HepG2 (cell line): ENCODE results near the gene FRMD4A. TPM values are rescaled to one million over a fixed set of nuclear protein-coding genes. Genes with fewer than 3 reads are reported as not detected.

ENCODE experiments used
- ATAC-seq: fragments of 200-7000 bp; cut with Tn5 transposase; 3 replicates; pipeline ENCODE4 v1.9.1; 2020; ENCODE audit warnings: mild to moderate bottlenecking, moderate library complexity
- BruUV-seq: library from RNA; stranded (reverse); fragments of 400-500 nt; replicated peaks from 2 replicates; lab custom pipeline; 2021; lab: Mats Ljungman, UMichigan
- CTCF ChIA-PET: fragments of 300-600 bp; formaldehyde crosslinking; extraction: SDS; loops from one replicate; lab custom pipeline; 2021; ENCODE audit warnings: low total read pairs, inconsistent platforms, low intra/inter-chr PET ratio; lab: Yijun Ruan, JAX
- POLR2A ChIA-PET: fragments of 350-600 bp; sonication (Branson Sonifier 250); formaldehyde crosslinking; loops from one replicate; lab custom pipeline; 2020; ENCODE audit warnings: antibody characterized with exemption, inconsistent platforms; lab: Yijun Ruan, JAX
- DNase-seq: peaks from one replicate; pipeline ENCODE4 v3.0.0-alpha.2; 2015; ENCODE audit warnings: low spot score
- FAIRE-seq: peaks from 3 replicates; lab custom pipeline; 2011; peaks lifted over from hg19 to GRCh38; lab: Jason Lieb, UNC
- H2AFZ ChIP-seq: one replicate; pipeline ENCODE4 v1.6.1; 2011; ENCODE audit warnings: low read length, inconsistent platforms
- H3K27ac ChIP-seq: fragments of 300-600 bp; 3 replicates; pipeline ENCODE4 v1.8.0; 2011; ENCODE audit warnings: mixed run types, mild to moderate bottlenecking, mixed read lengths, low read length, inconsistent platforms; ENCODE audit not compliant: insufficient read depth; ENCODE audit errors: extremely low read length
- H3K27me3 ChIP-seq, 2 experiments: fragments of 200-600 bp in 1 of 2; 2 replicates in 1 of 2; 3 replicates in 1 of 2; pipeline versions ENCODE4 v1.6.0 to v1.8.0; 2011; ENCODE audit warnings: low read length in 2 of 2, mild to moderate bottlenecking in 2 of 2, moderate library complexity in 2 of 2, inconsistent platforms in 1 of 2; ENCODE audit not compliant: insufficient read depth in 2 of 2, control insufficient read depth in 1 of 2
- H3K36me3 ChIP-seq, 2 experiments: fragments of 200-600 bp in 1 of 2; replicated peaks in 1 of 2; 2 replicates in 1 of 2; 3 replicates in 1 of 2; pipeline versions ENCODE4 v1.5.1 to v1.8.0; 2011; ENCODE audit warnings: low read length in 2 of 2, inconsistent platforms in 1 of 2; ENCODE audit not compliant: insufficient read depth in 2 of 2, control insufficient read depth in 1 of 2
- H3K4me1 ChIP-seq: 2 replicates; pipeline ENCODE4 v1.5.1; 2012; ENCODE audit warnings: low read length, inconsistent platforms; ENCODE audit not compliant: insufficient read depth
- H3K4me2 ChIP-seq: 2 replicates; pipeline ENCODE4 v1.6.0; 2011; ENCODE audit warnings: low read depth, low read length, inconsistent platforms
- H3K4me3 ChIP-seq, 3 experiments: fragments of 200-600 bp in 1 of 3; sonication (generic), shearing (Covaris generic) in 1 of 3; replicated peaks in 1 of 3; 2 replicates each; pipeline ENCODE4 v1.5.1; 2011 to 2016; ENCODE audit warnings: low read length in 3 of 3, inconsistent platforms in 2 of 3, low read depth in 2 of 3, mild to moderate bottlenecking in 2 of 3, control low read depth in 1 of 3, mixed read lengths in 1 of 3; ENCODE audit not compliant: insufficient read depth in 1 of 3
- H3K79me2 ChIP-seq: one replicate; pipeline ENCODE4 v1.6.1; 2011; ENCODE audit warnings: low read length, inconsistent platforms; ENCODE audit not compliant: insufficient read depth
- H3K9ac ChIP-seq: 2 replicates; pipeline ENCODE4 v1.6.0; 2011; ENCODE audit warnings: mild to moderate bottlenecking, low read depth, low read length, inconsistent platforms; ENCODE audit not compliant: insufficient read depth
- H3K9me3 ChIP-seq: 2 replicates; pipeline ENCODE4 v1.5.1; 2012; ENCODE audit warnings: mild to moderate bottlenecking, low read length
- H4K20me1 ChIP-seq: 2 replicates; pipeline ENCODE4 v1.6.0; 2011; ENCODE audit warnings: inconsistent platforms, mild to moderate bottlenecking, low read length, moderate library complexity; ENCODE audit not compliant: insufficient read depth
- ARID3A ChIP-seq: IDR thresholded peaks from 2 replicates; pipeline ENCODE4 v1.6.1; 2012; ENCODE audit warnings: low read depth, low read length, improper control_type of control experiment
- ARNTL ChIP-seq: sonication (generic); formaldehyde crosslinking; IDR thresholded peaks from 2 replicates; pipeline ENCODE4 v1.4.0; 2020; ENCODE audit warnings: mild to moderate bottlenecking, missing genetic modification reagents
- ATM ChIP-seq: fragments of 450-650 bp; IDR thresholded peaks from 2 replicates; pipeline ENCODE4 v1.7.1; 2017; ENCODE audit warnings: mild to moderate bottlenecking, borderline replicate concordance
- HOXA3 ChIP-seq: sonication (generic); formaldehyde crosslinking; IDR thresholded peaks from 2 replicates; pipeline ENCODE4 v1.5.0; 2020; ENCODE audit warnings: missing genetic modification reagents
- KDM2A ChIP-seq: sonication (generic); formaldehyde crosslinking; IDR thresholded peaks from 2 replicates; pipeline ENCODE4 v1.4.0; 2020; ENCODE audit warnings: low read depth, missing genetic modification reagents, borderline replicate concordance
- REPIN1 ChIP-seq: sonication (generic); formaldehyde crosslinking; IDR thresholded peaks from 2 replicates; pipeline ENCODE4 v1.8.0; 2022; ENCODE audit warnings: missing genetic modification reagents, low read depth, mild to moderate bottlenecking, borderline replicate concordance
- REST ChIP-seq, 2 experiments: IDR thresholded peaks; 2 replicates each; pipeline ENCODE4 v1.6.1; 2011 to 2012; ENCODE audit warnings: low read length in 2 of 2, borderline replicate concordance in 1 of 2, low read depth in 1 of 2, mild to moderate bottlenecking in 1 of 2, moderate library complexity in 1 of 2
- ZFAT ChIP-seq: sonication (generic); formaldehyde crosslinking; conservative IDR thresholded peaks from 2 replicates; pipeline ENCODE4 v1.8.1; 2023; ENCODE audit warnings: missing genetic modification reagents, inconsistent platforms
- ZGPAT ChIP-seq: IDR thresholded peaks from 2 replicates; pipeline ENCODE4 v1.6.1; 2016; ENCODE audit warnings: mild to moderate bottlenecking
- WGBS: methylation state at CpG from one replicate; pipeline ENCODE4 v1.1.6; 2017; ENCODE audit warnings: low lambda C conversion rate; 5-methylcytosine and 5-hydroxymethylcytosine counted together
- in situ Hi-C: cut with HindIII; loops from 2 replicates; pipeline ENCODE4 v1.10.0; 2017; ENCODE audit warnings: low pct_unique_long_range_greater_than_20kb; ENCODE audit not compliant: extremely low pct_ligation_motif_present
- intact Hi-C: fragments of 100-400 bp; cut with micrococcal nuclease; formaldehyde crosslinking; loops from one replicate; pipeline ENCODE4 v1.10.0; 2022; ENCODE audit not compliant: unreplicated experiment
- polyA plus RNA-seq, 8 experiments: library from polyadenylated mRNA; depleted of rRNA in 3 of 8; stranded (reverse) in 7 of 8; unstranded in 1 of 8; fragments of >200 nt; fragmentation: Illumina TruSeq in 4 of 8; extraction: Trizol in 4 of 8; gene quantifications; 2 replicates each; pipeline versions ENCODE4 v1.2.1 to v1.2.3, GENCODE V29; 2011 to 2016; ENCODE audit warnings: low read depth in 4 of 8, missing spikeins in 1 of 8, mixed read lengths in 1 of 8; ENCODE audit not compliant: insufficient read depth in 1 of 8
- total RNA-seq, 5 experiments: library from RNA; depleted of rRNA; stranded (reverse); fragments of >200 nt; fragmentation: Illumina TruSeq; extraction: Trizol; gene quantifications; 2 replicates each; pipeline ENCODE4 v1.2.3, GENCODE V29; 2016; ENCODE audit warnings: low read depth in 1 of 5

FRMD4A gene
- total and polyA plus RNA-seq, 2 of the 13 experiments (the other 11 are each of a cell fraction or from before 2014, with no cell fraction given), result 0.09 to 0.26 TPM

- no peak for TF ChIP-seq REPIN1 (CRISPR knock-in tag)
- TF ChIP-seq KDM2A, result no peak
- TF ChIP-seq ZGPAT (CRISPR knock-in tag), result no peak
- no peak for TF ChIP-seq ARID3A
Observed at GRCh38 chr10:13698217-13698616, 632.5 kb downstream of the FRMD4A start (continued).

- Histone ChIP-seq H3K4me1 (peaks cover 7% of the 10 kb centered on the region; the same call in 1 of the 2 replicates), H3K9me3 (no peaks in the 10 kb centered on the region), H3K79me2 (no peaks in the 10 kb centered on the region), H3K9ac (no peak overlapping the region), H2AFZ (no peak overlapping the region), H3K27ac (no peak overlapping the region), H3K36me3 (no peaks in the 10 kb centered on the region), H4K20me1 (no peaks in the 10 kb centered on the region), H3K27me3 (no peaks in the 10 kb centered on the region), H3K4me2 (no peak overlapping the region), H3K4me3 (no peak overlapping the region)
- no peak for DNase-seq
- WGBS, result 77% methylated on average over 9 of the region's 9 CpGs
- TF ChIP-seq ATM (no peak), HOXA3 (CRISPR knock-in tag) (no peak), REST (IDR thresholded peaks at IDR 0.05; ENCODE audit: borderline replicate concordance in 1 of 2, low read depth in 1 of 2, low read length in 2 of 2) (no peak), ARNTL (no peak), ZFAT (CRISPR knock-in tag) (no peak)
- no TSS peak for BruUV-seq
- ChIA-PET POLR2A (no interaction called here), CTCF (no interaction called here)
- in situ Hi-C loops (no loop called here), intact Hi-C loops (no loop called here)
- no peak for FAIRE-seq
- no peak for ATAC-seq
Observed at GRCh38 chr10:13696071-13696470, 634.7 kb downstream of the FRMD4A start.
